IPS-18c (cell line): ENCODE measurements around the gene SOX13.
"Not testable (repeated sequence)": the region's sequence is repeated elsewhere in the genome, so short reads cannot be mapped to it uniquely, and the experiment has no call there.

Experiments
- H3K4me3 ChIP-seq: 2 replicates; pipeline ENCODE4 v1.7.0; 2013; ENCODE audit warnings: low read depth, mild to moderate bottlenecking, low read length, moderate library complexity; ENCODE audit not compliant: insufficient read depth
- H3K9me3 ChIP-seq: one replicate; pipeline ENCODE4 v1.6.1; 2013; ENCODE audit warnings: mild to moderate bottlenecking, low read length, moderate library complexity; ENCODE audit not compliant: control insufficient read depth, insufficient read depth

The SOX13 gene

DNA sequence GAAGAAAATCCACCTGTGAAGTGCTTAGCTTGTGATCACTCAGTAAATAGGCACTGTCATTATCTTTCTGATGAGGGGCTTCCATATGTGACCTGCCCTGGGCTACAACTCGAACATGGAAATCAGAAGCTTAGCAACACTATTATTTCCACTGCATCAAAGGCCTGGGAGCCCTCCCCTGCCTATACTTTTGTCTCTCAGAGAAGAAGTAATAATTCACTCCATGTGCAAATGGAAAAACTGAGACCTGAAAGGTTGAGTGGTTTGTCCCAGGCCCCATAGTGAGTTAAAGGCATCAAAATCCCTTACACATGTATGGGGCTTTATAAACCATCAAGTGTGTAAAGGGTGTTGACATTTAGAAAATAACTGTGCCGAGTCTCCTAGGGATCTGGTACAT lies 20.9 kb downstream of the SOX13 start:
- Histone ChIP-seq H3K4me3 (peak overlapping the region; percentile 11; the same call in 1 of the 2 replicates), H3K9me3 (no peaks in the 10 kb centered on the region)

- H3K4me3 ChIP-seq = peak overlapping the region; percentile 11; the same call in 1 of the 2 replicates
- H3K9me3 ChIP-seq = no peaks in the 10 kb centered on the region
Observed at GRCh38 chr1:204094313-204094729, 21.4 kb downstream of the SOX13 start.

DNA sequence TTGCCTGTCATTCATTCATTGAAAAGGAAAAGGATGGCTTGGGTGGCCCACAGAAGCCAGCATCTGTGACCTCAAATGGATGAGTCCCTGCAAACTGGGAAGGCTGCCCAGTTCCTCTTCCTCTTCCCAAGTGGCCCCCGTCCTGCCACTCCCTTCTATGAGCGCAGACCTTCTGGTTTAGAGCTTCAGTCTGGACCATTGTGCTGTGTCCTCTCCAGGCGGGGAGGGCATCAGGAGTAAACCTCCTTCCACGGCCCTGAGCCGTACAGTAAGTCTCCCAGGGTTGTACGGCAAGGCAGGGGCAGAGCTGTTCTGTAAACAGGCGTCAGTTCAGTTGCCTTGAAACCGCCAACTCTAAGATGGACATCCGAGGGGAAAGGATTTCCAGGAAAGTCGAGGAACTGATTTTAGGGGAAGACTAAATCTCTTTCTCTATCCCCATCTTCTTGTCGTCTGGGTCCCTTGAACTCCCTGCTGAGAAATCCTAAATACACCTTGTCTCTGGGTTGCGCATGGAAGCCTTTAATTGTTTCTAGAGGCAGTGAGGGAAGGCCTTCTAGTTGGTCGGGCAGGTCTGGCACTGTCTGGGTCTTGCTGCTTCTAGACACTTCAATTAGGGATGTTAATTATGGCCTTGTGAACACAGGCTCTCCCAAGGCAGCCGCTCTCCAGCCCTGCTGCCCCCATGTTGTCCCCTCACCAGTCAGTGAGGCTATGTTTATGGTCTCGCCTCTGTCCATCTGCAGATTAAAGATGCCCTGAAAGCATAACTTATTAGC lies 22.1 kb downstream of the SOX13 start:
- H3K4me3 ChIP-seq = peak overlapping the region; percentile 6; the same call in 1 of the 2 replicates

DNA sequence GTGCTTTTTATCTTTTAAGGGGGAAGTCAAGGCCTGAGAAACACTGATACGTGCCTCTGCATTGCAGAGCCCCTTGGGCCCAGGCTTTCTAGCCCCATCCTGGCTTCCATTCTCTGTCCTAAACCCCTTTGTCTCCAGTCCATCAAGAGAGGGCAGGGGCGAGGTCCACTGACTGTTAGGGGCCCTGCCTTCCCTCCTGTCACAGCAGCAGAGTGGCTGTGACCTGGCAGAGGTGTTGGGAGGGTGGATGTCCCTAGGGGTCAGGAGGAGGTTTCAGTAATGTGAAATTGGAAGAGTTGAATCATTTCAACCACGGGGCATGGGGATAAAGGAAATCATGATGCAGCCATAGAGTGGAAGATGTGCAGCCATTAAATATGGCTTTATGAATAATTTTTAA lies 24.0 kb downstream of the SOX13 start:
- Histone ChIP-seq H3K4me3 (no peak overlapping the region), H3K9me3 (no peaks in the 10 kb centered on the region)

More for the DNA sequence above, 22.1 kb downstream of the SOX13 start:
- no peaks in the 10 kb centered on the region for H3K9me3 ChIP-seq

DNA sequence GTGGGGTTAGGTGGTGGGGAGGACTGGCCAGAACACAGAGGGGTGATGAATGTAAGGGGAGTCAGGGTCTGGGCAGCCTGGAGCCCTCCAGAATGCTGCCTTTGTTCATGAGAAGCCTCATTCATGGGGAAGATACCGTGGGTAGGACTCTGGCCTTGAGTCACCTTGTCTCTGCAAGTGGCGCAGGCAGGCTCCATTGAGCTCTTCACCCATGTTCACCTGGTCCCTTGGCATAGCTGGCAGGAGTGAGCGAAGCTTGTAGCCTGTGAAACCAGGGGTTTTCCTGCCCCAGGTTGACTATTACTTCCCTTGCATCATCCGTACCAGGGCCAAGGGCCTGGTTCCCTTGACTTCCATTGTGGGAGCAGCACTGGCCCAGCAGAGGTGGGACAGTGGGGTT lies 25.8 kb downstream of the SOX13 start:
- no peak overlapping the region for H3K4me3 ChIP-seq
- H3K9me3 ChIP-seq = no peaks in the 10 kb centered on the region

- not testable (repeated sequence) for H3K4me3 ChIP-seq, H3K9me3 ChIP-seq
Observed at GRCh38 chr1:204099754-204100153, 26.8 kb downstream of the SOX13 start.

- Histone ChIP-seq H3K9me3 (no peaks in the 10 kb centered on the region), H3K4me3 (no peak overlapping the region)
Observed at GRCh38 chr1:204102029-204102611, 29.2 kb downstream of the SOX13 start.

- H3K4me3 ChIP-seq = no peak overlapping the region
- no peaks in the 10 kb centered on the region for H3K9me3 ChIP-seq
Observed at GRCh38 chr1:204102739-204103430, 30.0 kb downstream of the SOX13 start.

DNA sequence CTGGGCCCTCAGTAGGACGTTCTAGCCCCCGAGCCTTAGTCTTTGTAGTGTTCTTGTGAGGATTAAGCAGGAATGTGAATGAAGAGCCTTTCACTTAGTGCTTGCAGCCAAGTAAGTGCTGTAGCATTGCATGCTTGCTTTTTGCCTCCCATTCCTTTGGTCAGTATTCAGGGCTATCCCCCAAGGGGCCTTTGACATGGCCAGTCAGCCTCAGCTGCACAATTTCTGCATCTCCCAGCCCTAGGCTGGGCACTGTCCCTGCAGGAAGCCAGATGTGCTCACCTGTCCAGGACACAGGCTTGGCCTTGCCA lies 30.5 kb downstream of the SOX13 start:
- Histone ChIP-seq H3K9me3 (no peaks in the 10 kb centered on the region), H3K4me3 (no peak overlapping the region)

DNA sequence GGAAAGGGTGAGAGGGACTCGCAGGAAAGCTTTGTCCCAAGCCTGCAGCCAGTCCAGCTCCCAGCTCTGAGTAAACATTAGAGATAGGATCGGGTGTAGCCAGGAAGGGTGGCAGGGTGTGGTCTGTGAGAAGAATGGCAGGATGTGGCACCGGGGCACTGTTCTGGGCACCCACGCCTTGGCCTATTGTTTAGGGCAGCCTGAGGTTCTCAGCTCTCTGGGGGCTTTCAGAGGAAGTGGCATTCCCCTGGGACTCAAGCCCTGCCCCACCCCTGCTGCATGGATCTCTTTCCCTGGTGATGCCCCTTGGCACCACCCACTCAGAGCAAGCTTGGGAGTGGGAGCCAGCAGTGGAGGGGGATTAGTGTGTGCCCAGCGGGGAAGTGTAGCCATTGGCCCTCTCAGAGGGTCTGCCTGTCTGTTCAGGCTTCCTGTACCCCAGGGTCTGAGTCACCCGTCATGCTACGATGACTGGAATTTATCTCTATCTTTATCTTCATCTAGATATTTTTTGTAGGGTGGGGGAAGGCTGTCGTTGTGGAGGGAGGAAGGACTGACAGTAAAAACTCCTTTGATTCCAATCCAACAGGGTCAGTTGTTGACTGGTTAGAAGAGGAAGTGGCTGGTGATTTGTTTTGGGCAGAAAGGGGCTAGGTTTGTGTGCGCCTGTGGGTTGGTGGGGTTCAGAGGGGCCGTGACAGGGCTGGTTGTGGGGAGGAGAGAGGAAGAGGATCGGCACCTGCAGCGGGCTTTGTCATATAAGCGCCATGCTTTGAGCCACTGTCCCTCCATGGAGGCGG lies 31.6 kb downstream of the SOX13 start:
- no peaks in the 10 kb centered on the region for H3K9me3 ChIP-seq
- H3K4me3 ChIP-seq = no peak overlapping the region

- no peak overlapping the region for H3K4me3 ChIP-seq
- H3K9me3 ChIP-seq = no peaks in the 10 kb centered on the region
Observed at GRCh38 chr1:204105131-204105515, 32.2 kb downstream of the SOX13 start.

DNA sequence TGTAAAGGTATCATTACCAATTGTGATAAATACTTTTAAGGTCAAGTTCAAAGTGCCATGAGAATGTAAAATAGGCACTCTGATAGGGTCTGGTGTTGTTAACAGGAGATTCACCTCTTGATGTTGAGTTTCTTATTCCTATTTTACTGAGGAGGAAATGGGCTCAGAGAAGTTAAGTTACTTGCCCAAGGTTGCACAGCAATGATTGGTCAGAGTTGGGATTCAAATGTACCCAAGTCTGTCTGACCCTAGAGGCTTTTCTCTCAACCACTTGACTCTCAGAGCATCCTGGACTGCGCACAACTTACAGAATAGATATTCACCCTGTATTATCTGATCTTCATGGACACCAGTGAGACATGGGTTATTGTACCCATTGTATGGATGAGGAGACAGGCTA lies 33.9 kb downstream of the SOX13 start:
- no peaks in the 10 kb centered on the region for H3K9me3 ChIP-seq
- no peak overlapping the region for H3K4me3 ChIP-seq

DNA sequence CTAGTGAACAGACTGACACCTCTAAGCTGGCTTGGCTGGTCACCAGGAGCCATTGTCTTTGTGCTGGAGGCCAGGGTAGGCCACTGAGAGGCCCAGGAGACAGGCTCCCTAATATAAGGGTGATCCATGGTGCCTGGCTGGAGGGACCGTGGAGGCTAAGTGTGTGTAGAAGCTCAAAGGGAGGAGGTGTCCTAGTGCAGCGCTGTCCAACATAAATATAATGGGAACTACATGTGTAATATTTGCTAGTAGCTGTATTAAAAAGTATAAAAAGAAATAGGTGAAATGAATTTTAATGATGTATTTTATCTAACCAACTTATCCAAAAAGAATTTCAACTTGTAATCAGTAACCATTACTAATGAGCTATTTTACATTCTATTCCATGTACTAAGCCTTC lies 35.0 kb downstream of the SOX13 start:
- Histone ChIP-seq H3K9me3 (no peaks in the 10 kb centered on the region), H3K4me3 (no peak overlapping the region)

GRCh38 chr1:204108312-204109141 lies 35.6 kb downstream of the SOX13 start:
- H3K9me3 ChIP-seq = no peaks in the 10 kb centered on the region
- no peak overlapping the region for H3K4me3 ChIP-seq

DNA sequence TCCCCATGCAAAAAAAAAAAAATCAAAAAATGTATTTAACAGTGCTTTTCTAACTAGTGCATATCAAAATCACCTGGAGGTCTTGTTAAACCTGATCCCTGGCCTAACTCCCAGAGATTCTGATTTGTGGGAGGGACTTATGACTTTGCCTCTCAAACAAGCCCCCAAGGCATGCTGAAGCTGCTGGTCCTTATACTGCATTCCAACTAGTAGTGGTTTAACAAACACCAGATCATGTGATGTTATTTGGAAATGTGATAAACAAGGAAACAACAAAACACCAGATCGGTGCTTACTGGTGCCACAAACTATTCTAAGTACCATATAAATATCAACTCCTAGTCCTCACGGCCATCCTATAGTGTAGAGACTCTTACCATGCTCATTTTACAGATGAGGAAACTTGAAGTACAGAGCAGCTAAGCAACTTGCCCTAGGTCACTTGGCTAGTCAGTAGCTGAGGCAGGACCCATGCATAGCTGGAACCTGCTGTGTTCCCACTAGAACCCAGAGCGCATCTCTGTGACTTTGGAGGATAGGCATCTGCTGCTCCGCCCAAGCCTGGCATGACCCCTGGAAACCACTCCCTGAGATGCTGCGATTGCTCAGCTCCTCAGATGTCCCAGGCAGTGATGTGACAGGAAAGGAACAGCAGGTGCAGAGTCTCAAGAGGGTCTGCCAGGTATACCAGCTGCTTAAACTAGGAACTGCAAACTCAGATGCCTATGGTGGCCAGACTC lies 38.1 kb downstream of the SOX13 start:
- H3K4me3 ChIP-seq = no peak overlapping the region
- no peaks in the 10 kb centered on the region for H3K9me3 ChIP-seq
